ENCODE data around the gene TXNDC17. TPM values are rescaled to one million over a fixed set of nuclear protein-coding genes. Genes with fewer than 3 reads are reported as not detected.

The TXNDC17 gene
- total RNA-seq, 4 donors from 2014 or later: 31.8 to 124 (median 85.6) TPM

DNA sequence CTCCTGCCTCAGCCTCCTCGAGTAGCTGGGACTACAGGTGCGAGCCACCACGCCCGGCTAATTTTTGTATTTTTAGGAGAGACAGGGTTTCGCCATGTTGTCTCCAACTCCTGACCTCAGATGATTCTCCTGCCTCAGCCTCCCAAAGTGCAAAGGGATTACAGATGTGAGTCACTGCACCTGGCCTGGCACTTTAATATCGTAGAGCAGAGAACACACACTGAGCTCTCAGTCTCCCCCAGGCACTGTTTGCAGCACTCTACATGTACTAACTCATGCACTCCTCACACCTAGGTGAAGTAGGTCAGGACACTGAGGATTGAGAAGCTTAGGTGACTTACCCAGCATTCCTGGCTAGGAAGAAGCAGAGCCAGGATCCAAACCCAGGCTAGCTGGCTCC is 25.7 kb downstream of the TXNDC17 start:
- TF ChIP-seq EP300 (IDR thresholded peaks at IDR 0.05): no peak
- no peak for TF ChIP-seq POLR2A (IDR thresholded peaks at IDR 0.05)
- TF ChIP-seq, protein P1, sequence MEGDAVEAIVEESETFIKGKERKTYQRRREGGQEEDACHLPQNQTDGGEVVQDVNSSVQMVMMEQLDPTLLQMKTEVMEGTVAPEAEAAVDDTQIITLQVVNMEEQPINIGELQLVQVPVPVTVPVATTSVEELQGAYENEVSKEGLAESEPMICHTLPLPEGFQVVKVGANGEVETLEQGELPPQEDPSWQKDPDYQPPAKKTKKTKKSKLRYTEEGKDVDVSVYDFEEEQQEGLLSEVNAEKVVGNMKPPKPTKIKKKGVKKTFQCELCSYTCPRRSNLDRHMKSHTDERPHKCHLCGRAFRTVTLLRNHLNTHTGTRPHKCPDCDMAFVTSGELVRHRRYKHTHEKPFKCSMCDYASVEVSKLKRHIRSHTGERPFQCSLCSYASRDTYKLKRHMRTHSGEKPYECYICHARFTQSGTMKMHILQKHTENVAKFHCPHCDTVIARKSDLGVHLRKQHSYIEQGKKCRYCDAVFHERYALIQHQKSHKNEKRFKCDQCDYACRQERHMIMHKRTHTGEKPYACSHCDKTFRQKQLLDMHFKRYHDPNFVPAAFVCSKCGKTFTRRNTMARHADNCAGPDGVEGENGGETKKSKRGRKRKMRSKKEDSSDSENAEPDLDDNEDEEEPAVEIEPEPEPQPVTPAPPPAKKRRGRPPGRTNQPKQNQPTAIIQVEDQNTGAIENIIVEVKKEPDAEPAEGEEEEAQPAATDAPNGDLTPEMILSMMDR (IDR thresholded peaks at IDR 0.05): no peak
- H3K27ac ChIP-seq: no peak overlapping the region
- H3K27me3 ChIP-seq: peaks cover 0 to 33% of the 10 kb centered on the region in 2 donors
- no peaks in the 10 kb centered on the region for H3K9me3 ChIP-seq
- DNase-seq (ENCODE audit: low spot score in 2 of 2): no peak
- H3K4me3 ChIP-seq: no peak overlapping the region
- peaks cover 0 to 8% (median 0%) of the 10 kb centered on the region in 4 donors for H3K4me1 ChIP-seq
- H3K36me3 ChIP-seq: no peaks in the 10 kb centered on the region
- 95 to 99% methylated on average over 6 of the region's 6 CpGs for WGBS, 2 donors

DNA sequence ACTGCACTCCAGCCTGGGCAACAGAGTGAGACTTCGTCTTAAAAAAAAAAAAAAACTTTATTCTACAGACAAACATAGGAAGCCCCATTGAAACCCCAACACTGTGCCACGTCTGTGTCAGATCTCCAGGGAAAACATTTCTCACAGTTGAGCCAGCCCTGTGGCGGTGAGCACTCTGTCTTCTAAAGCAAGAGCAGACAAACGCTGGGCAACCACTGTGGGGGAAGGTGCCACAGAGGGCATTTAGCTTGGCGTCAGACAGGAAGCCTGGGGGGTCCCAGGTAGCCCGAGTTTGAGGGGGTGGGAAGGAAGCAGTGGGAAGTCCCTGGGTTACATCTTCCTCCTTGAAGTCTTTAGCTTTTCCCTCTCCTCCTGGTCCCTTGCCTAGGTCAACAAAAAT is 26.7 kb downstream of the TXNDC17 start:
- Histone ChIP-seq H3K4me1 (peaks cover 0 to 8% (median 0%) of the 10 kb centered on the region in 4 donors), H3K4me3 (no peak overlapping the region), H3K27ac (no peak overlapping the region), H3K9me3 (no peaks in the 10 kb centered on the region), H3K27me3 (peaks cover 0 to 23% of the 10 kb centered on the region in 2 donors), H3K36me3 (no peaks in the 10 kb centered on the region)
- 51 to 55% methylated on average over 6 of the region's 6 CpGs for WGBS, 2 donors
- no peak for DNase-seq (ENCODE audit: low spot score in 2 of 2)
- TF ChIP-seq POLR2A (IDR thresholded peaks at IDR 0.05) (no peak), EP300 (IDR thresholded peaks at IDR 0.05) (no peak)
- TF ChIP-seq, protein P1 (IDR thresholded peaks at IDR 0.05): no peak

DNA sequence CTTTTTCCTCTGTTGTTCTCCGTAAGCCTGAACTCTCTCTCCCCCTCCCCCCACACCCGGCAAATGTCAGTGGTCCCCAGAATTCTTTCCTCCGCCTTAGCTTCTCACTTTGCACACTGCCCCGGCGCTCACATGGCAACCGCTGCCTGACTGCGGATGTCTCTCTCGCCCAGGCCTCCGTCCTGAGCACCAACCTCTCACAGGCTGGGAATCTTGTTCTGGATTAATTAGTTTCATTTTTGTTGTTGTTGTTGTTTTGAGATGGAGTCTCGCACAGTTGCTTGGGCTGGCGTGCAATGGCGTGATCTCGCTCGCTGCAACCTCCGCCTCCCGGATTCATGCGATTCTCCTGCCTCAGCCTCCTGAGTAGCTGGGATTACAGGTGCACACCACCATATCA is 27.4 kb downstream of the TXNDC17 start:
- Histone ChIP-seq H3K27ac (no peak overlapping the region), H3K27me3 (peaks cover 0 to 23% of the 10 kb centered on the region in 2 donors), H3K4me1 (peaks cover 0 to 8% (median 0%) of the 10 kb centered on the region in 4 donors), H3K9me3 (no peaks in the 10 kb centered on the region), H3K36me3 (no peaks in the 10 kb centered on the region), H3K4me3 (no peak overlapping the region)
- WGBS, 2 donors: 78 to 79% methylated on average over 17 of the region's 17 CpGs
- TF ChIP-seq EP300 (IDR thresholded peaks at IDR 0.05): no peak
- TF ChIP-seq, protein P1 (IDR thresholded peaks at IDR 0.05): no peak
- no peak for TF ChIP-seq POLR2A (IDR thresholded peaks at IDR 0.05)
- DNase-seq (ENCODE audit: low spot score in 2 of 2): no peak

DNA sequence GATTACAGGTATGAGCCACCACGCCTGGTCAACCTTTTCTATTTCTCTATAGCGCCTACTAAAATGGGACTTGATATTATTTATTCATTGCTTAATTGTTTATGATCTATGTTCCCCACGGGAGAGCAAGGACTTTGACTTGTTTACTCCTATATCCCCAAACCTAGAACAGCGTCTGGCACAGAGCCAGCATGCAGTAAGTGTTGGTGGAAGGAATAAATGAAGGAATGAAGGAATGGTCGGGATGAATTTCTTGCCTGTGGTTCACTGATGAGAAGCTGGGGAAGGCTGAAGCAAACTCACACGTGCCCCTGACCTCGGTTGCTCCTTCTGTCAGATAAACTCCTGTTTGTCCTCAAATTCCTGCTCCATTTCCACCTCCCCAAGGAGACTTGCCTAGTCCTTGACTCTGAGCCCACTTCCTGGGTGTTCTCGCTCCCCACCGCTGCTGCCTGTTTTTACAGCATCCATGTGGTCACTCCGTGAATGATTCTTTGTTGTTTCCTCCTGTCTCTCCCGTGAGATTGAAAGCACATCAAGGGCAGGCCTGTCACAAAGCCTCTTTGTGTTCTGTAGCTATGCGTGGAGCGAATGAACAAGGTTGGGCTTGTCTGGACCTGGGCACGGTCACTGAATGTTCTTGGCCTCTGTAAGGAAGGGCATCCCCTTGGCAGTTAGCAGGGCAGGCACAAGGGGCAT is 28.0 kb downstream of the TXNDC17 start:
- Histone ChIP-seq H3K36me3 (no peaks in the 10 kb centered on the region), H3K9me3 (no peaks in the 10 kb centered on the region), H3K4me3 (no peak overlapping the region), H3K27me3 (peaks cover 0 to 23% of the 10 kb centered on the region in 2 donors), H3K4me1 (peaks cover 0 to 8% (median 0%) of the 10 kb centered on the region in 4 donors), H3K27ac (no peak overlapping the region)
- DNase-seq (ENCODE audit: low spot score in 2 of 2): no peak
- WGBS, 2 donors: 46 to 47% methylated on average over 14 of the region's 14 CpGs
- TF ChIP-seq POLR2A (IDR thresholded peaks at IDR 0.05) (no peak), EP300 (IDR thresholded peaks at IDR 0.05) (no peak)
- TF ChIP-seq, protein P1 (IDR thresholded peaks at IDR 0.05): no peak

DNA sequence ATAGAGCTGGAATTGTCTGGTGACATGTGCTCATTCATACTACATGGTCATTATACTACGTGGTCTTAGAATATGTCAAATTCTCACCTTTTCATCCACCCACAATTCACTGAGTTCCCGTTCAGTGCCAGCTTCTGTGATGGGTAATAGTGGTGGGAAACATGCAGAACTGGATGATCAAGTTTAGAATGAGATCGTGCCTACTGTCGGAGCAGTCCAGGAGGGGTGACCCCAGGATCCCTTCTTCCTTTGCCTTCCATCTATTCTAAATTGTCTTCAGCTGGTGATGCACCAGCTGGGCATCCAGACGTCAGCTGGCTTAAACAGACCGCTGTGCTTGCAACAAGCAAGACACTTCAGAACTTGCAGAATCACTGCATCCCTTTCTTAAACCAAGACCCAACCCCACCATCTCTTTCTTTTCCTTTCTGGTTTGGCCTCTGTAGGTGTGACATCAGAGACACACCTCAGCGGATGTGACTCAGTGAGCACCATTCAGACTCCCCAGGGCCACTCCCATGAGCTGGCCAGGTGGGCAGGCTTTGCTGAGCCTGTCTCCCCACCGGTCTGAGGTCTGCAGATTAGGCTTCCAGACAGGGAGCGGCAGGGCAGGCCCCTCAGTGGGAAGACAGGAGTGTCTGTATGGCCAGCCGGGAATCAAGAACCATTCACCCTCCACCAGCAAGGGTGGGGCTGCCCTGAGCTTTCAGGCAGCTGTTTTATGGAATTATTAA is 28.8 kb downstream of the TXNDC17 start:
- 67 to 71% methylated on average over 10 of the region's 10 CpGs for WGBS, 2 donors
- peaks cover 0 to 23% of the 10 kb centered on the region in 2 donors for H3K27me3 ChIP-seq
- H3K36me3 ChIP-seq: no peaks in the 10 kb centered on the region
- no peaks in the 10 kb centered on the region for H3K9me3 ChIP-seq
- H3K4me3 ChIP-seq: no peak overlapping the region
- TF ChIP-seq EP300 (IDR thresholded peaks at IDR 0.05): no peak
- TF ChIP-seq, protein P1 (IDR thresholded peaks at IDR 0.05): no peak
- TF ChIP-seq POLR2A (IDR thresholded peaks at IDR 0.05): no peak
- H3K4me1 ChIP-seq: peaks cover 0 to 8% (median 0%) of the 10 kb centered on the region in 4 donors
- H3K27ac ChIP-seq: no peak overlapping the region
- no peak for DNase-seq (ENCODE audit: low spot score in 2 of 2)

Measured in tibial nerve (tissue), 4 donors.